Subcutaneous preadipocyte (primary cell): ENCODE data around the gene AKAP8L. TPM values are rescaled to one million over a fixed set of nuclear protein-coding genes. Genes with fewer than 3 reads are reported as not detected.

Source experiments
- small RNA-seq: library from RNA; depleted of rRNA; stranded (forward); fragments of <200 nt; gene quantifications from one replicate; pipeline ENCODE3, GENCODE V24; 2012
- total RNA-seq: library from RNA; depleted of rRNA; stranded (reverse); fragments of >200 nt; gene quantifications from 2 replicates; pipeline ENCODE4 v1.2.3, GENCODE V29; 2012

The AKAP8L gene, protein sequence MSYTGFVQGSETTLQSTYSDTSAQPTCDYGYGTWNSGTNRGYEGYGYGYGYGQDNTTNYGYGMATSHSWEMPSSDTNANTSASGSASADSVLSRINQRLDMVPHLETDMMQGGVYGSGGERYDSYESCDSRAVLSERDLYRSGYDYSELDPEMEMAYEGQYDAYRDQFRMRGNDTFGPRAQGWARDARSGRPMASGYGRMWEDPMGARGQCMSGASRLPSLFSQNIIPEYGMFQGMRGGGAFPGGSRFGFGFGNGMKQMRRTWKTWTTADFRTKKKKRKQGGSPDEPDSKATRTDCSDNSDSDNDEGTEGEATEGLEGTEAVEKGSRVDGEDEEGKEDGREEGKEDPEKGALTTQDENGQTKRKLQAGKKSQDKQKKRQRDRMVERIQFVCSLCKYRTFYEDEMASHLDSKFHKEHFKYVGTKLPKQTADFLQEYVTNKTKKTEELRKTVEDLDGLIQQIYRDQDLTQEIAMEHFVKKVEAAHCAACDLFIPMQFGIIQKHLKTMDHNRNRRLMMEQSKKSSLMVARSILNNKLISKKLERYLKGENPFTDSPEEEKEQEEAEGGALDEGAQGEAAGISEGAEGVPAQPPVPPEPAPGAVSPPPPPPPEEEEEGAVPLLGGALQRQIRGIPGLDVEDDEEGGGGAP
- 51.8 and 58.8 TPM in 2 replicates for total RNA-seq

DNA sequence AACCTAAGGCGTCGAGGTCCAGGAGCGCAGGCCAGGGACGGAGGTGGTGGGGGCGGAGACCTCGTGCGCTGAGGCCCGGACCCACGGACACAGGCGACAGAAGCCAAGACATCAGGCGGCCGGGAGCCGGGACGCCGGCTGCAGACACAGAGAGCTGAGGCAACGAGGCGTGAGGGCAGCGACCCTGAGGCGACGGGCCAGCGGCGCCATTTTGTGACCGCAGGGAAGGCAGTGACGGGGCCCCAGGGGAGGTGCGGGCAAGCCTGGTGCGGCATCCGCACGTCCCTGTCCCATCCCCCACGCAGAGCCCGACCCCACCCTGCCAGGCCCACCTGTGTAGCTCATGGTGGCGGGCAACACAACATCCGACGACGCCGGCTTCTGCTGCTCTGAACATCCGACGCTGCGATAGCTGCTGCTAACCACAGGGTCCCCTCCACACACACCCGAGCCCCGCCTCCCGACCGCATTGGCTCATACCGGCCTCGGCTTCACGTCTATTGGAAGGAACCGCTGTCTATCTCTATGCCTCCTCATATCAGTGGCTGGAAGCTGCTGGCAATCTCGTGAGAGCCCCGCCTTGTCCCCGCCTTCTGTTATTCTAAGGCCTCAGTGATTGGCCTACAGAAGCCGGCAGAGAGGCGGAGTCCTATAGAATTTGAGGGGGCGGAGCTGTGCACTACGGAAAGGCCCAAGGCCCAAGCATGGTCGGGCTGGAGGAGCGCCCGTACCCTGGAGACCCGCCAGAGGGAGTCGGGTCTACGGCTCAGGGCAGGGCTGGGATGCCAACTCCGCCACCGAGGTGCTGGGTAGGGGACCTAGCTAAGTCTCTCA lies at the start of gene AKAP8L:
Gene AKAP8L, minus strand, starts transcription at position 410 of the 834 bp plus-strand sequence. Its CDS starts 65 bp downstream, at position 345.

DNA sequence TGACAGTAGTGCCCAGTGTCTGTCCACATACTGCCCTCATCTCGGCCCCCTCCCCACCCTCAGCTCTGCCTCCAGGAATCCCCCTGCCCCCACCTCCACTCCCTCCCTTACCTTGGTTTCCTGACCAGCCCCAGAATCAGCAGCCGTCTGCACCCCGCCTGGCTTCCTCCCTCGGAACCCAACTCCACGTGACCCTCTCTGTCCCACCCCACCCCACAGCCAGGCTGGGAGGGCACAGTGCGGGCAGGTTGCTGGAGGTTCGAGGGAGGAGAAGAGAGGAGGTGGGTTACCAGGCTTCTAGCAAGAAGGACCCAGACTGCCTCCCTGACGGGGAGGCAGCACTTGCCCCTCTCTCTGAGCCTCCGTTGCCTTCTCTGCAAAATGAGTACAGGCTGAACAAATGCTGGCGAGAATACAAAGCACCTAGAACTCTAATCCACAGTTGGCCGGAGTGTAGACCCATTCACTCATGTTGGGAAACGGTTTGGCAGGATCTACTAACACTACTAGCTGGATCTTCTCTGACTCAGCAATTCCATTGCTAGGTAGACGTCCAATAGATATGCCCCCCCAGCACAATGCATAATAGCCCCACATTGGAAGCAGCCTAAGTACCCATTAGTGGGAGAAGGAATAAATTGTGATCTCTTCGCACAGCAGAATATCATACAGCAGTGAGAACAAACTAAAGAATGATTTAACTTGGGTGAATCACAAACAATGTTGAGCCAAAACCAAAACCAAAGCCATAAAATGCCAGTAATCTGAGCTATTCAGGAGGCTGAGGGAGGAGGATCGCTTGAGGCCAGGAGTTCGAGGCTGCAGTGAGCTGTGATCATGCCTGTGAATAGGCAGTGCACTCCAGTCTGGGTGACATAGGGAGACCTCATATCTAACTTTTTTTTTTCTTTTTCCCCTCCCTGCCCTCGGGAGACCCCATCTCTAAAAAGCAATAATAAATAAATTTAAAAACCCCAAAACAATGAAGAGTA lies 45.9 kb upstream of the AKAP8L start, which contains the start of gene RASAL3:
Gene RASAL3, minus strand, starts transcription at position 151 of the 992 bp plus-strand sequence. CDS start 186 bp downstream, outside the sequence.

DNA sequence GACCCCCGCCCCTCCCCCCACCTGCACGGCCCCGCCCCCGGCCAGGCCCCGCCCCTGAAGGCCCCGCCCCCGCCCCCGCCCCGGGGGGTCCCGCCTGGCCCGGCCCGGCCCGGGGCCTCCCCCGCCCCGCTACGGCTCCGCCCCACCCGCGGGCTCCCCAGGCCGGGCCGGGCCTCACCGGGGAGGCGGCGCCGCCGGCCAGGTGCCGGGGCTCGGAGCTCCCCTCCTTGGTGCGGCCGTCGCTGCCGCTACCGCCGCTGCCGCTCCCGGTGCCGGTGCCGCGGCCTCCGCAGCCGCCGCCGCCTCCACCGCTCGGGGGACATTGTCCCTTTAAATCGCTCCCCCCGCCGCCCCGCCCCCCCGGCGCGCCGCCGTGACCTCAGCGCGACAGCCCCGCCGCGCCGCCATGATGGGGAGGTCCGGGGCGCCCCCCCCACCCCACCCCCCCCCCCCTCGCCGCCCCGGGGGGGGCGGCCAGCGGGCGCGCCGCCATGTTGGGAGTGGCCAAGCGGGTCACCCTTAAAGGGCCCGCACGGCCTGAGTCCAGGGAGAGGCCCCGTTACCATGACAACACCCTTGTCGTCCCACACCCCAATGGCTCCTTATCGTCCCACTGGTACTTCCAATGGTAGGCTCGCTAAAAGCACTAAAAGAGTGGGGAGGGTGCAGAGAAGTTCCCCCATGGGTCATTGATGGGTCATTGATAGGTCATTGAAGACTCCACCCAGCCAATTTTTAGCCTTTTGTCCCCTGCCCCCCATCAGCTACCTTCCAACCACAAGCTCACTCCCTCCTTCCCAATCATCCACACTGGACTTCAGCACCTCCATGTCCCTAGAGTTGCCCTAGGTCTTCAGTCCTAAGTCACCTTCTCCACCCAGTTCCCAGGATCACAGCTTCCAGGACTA lies 31.1 kb upstream of the AKAP8L start, which contains the start of gene WIZ:
Gene WIZ, minus strand, starts transcription at position 337 of the 908 bp plus-strand sequence. CDS start 1,649 bp downstream, outside the sequence.

DNA sequence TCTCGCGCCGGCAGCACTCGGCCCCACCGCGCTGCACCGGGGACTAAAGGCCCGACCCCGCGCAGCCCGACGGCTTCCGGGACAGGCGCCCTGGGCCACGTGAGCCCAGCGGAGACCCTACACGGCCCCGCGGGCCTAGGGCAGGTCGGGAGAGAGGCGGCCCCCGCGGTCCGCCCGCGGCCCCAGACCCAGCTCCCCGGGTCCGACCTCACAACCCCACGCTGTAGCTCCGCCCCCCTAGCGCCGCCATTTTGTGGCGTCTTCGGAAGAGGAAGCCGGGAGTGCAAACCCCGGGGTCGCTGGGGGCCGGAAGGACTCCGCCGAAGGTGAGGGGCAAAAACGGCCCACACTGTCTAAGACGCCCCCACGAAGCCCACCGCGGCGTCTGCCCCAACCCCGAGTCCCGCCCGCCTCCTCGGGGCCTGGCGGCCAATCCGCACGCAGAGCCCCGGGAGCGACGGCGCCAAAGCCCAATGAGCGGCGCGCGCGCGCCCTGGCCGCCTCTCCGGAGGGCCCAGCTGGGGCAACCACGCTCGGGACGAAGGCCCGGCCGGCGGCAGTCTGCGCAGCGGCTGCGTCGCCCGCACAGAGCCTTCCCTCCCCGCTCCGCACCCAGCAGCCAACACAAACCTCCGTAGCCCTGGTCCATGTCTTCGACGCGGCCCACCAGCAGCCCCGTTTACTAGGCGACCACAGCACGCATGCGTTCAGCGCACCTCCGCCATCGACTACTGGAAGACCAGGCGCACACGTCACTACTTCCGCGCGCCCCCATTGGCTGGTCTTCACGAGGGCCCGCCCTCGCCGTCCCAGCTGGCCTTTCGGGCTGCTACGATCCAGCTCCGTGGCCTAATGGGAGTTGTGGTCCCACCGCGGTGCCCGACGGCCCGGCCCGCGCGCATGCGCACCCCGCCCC lies 39.4 kb downstream of the AKAP8L start, which contains the start of gene AKAP8:
Gene AKAP8, minus strand, starts transcription at position 705 of the 916 bp plus-strand sequence. Its CDS starts 56 bp downstream, at position 649.

DNA sequence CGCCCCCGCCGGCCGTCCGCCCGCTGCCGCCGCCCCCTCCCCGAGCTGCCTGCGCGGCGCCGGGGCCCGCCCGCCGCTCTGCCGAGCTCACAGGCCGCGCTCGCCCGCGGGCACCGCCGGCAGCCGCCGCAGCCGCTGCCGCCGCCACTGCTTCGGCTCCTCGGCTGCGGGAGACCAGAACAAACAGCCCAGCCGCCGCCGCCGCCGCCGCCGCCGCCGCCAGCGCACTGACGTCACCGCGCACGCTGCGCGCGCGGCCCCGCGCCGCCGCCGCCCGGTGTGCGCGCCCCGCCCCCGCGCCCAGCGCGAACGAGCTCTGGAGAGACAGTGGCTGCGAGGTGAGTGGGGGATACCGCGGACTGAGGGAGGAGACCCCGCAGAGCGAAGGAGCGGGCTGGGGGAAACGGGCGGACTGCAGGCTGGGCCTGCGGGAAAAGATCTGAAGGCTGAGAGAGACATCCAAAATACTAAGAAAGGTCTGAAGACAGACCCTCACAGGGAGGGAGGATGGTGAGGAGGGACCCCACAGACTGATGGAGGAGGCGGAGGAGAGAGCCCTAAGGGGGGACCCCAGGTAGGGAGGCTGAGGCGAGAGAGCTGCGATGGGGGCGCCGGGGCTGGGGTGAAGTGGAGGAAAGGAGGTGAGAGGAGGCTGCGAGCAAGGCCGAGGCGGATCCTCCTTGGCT lies 86.3 kb downstream of the AKAP8L start, which contains the start of gene BRD4:
Gene BRD4, minus strand, starts transcription at position 229 of the 686 bp plus-strand sequence. CDS start 59,440 bp downstream, outside the sequence.

Small RNA genes lying within 50 kb of the gene (small RNA-seq; reads per million reads assigned to genes)
- gene AC005776.1 (not detected), gene MIR1470 (not detected)

Other genes starting within 250 kb of the AKAP8L start
- gene NOTCH3, start 218.0 kb downstream of the AKAP8L start, total RNA-seq: 25.0 and 62.4 TPM in 2 replicates
- gene EPHX3, start 186.5 kb downstream of the AKAP8L start, total RNA-seq: under 0.01 TPM in 1 of 2 replicates, not detected in the other
- 17.6 and 21.9 TPM in 2 replicates for gene BRD4, start 86.4 kb downstream of the AKAP8L start, total RNA-seq
- gene AKAP8, start 39.2 kb downstream of the AKAP8L start, total RNA-seq: 17.6 and 23.3 TPM in 2 replicates
- 10.2 and 10.7 TPM in 2 replicates for gene WIZ, start 31.0 kb upstream of the AKAP8L start, total RNA-seq
- gene RASAL3, start 45.6 kb upstream of the AKAP8L start, total RNA-seq: not detected in 2 replicates
- not detected in 2 replicates for gene PGLYRP2, start 60.5 kb upstream of the AKAP8L start, total RNA-seq
- not detected in 2 replicates for gene CYP4F22, start 89.5 kb upstream of the AKAP8L start, total RNA-seq
- not detected in 2 replicates for gene CYP4F8, start 196.2 kb upstream of the AKAP8L start, total RNA-seq
- not detected in 2 replicates for gene CYP4F3, start 221.9 kb upstream of the AKAP8L start, total RNA-seq